GM21529 (cell line): Measurements from ENCODE around the gene ABCC12.

ENCODE experiments used
- ATAC-seq: cut with Tn5 transposase; IDR thresholded peaks from one replicate; pipeline ENCODE4 v1.9.1; 2021; ENCODE audit not compliant: unreplicated experiment

Gene ABCC12

DNA sequence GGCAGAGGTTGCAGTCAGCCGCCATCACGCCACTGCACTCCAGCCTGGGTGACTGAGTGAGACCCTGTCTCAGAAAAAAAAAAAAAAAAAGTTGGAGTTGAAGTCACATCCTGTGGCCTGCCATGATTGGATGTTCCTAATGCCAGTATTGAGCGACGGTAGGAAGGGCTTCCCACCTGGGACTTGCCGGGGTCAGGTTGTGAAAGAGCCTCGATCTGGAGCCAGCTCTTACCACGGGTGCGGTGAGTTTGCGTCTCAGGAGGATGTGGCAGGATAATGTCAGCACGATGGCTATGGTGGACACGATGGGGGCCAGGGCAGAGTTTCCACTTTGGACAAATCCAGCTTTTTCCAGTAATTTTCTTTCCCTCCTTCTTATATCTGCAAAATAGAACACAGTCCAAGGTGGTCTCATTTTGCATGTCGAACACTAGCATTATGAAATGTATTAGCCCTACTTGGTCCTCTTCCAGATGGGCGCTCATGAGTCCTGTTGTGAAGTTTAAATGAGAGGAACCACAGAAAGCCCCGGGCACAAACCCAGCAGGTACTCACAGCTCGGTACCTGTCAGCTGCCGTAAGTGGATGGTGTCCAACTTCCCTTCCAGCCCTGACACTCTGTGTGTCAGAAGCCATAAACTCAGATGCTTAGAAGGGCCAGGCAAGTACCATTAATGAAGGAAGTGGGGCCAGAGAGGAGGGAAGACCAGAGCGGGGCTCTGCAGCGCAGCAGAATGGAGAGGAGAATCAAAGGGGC, 22.2 kb downstream of the ABCC12 start:
- ATAC-seq, result no peak

DNA sequence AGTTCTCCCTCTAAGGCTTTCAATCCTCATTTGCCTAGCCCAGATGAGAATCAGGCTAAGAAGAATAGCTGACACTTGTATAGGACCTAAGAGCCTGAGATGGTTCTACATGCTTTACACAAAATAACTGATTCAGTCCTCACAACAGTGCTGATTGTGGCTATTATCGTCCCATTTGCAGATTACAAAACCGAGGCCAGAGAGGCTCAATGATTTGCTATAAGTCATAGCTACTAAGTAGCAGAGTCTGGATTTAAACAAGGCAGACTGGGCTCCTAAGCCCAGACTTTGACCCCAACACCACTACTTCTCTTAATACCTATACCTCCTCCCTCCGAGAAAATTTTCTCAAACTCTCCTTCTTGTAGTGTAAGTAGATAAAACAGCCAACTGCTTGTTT, 23.1 kb downstream of the ABCC12 start:
- no peak for ATAC-seq

DNA sequence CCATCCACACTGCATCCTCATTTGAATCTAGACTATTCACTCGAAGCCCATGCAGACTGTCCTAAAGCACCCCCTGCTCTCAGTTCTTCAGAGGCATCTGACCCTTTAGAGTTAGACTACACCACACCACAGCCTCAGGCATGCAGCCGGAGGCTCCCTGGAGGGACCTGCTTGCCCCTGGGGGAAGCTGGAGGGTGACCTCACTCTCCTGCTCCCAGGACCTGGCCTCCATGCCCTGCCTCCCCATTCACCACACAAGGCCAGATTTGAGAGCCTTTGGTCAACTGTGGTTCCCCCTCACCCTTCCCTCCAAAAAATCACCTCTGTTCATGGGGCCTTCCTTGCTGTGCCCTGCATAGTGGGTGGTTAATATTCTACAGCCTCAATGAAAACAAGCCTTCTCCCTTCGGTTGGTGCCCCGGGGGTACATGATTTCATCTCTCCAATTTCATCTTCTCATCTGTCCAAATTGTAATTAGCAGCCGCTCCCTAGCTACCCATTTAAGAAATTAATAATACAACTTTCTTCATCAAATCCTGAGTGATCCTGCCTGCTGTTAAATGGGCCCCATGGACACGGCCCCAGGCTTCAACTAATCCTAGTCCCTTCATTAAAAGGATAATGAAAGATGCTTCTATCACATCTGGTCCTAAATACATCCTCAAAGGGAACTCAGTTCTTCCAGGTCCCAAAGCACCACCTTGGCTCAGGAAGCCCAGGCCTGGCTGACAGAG, 24.4 kb downstream of the ABCC12 start:
- no peak for ATAC-seq

DNA sequence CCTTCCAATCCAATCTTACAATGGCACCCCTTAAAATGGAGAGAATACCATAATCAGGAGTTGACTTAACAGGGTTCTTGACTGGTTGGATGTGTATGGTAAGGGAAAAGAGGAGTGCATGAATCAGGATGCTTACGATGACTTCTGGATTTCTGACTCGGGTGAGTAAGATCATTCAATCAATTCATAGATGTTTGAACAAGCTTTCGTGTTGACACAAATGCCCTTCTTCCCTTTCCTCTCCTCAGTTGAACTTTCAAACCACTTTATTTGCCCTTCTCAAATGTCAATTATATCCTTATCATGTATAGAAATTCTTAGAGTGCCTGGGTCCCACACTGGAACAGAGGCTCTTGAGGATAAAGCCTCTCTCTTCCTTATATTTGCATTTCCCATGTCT, 25.9 kb downstream of the ABCC12 start:
- no peak for ATAC-seq

DNA sequence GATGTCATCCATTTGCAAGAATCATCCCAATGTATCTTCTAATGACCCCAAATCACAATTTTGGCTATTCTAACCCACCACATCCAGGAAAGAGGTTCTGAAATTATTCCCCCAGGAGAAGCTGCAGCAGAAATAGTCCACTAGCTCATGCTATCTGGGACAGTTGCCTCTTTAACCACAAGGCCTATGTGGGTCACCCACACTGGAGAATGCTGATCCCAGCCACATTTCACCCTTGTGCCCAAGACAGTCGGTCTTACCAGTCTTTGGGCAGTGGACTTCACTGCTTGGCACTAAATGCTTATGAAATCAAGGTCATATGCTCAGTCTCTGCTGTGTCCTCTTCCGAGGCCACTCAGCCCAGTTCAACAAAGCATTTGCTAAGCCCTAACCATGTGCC, 27.0 kb downstream of the ABCC12 start:
- no peak for ATAC-seq

DNA sequence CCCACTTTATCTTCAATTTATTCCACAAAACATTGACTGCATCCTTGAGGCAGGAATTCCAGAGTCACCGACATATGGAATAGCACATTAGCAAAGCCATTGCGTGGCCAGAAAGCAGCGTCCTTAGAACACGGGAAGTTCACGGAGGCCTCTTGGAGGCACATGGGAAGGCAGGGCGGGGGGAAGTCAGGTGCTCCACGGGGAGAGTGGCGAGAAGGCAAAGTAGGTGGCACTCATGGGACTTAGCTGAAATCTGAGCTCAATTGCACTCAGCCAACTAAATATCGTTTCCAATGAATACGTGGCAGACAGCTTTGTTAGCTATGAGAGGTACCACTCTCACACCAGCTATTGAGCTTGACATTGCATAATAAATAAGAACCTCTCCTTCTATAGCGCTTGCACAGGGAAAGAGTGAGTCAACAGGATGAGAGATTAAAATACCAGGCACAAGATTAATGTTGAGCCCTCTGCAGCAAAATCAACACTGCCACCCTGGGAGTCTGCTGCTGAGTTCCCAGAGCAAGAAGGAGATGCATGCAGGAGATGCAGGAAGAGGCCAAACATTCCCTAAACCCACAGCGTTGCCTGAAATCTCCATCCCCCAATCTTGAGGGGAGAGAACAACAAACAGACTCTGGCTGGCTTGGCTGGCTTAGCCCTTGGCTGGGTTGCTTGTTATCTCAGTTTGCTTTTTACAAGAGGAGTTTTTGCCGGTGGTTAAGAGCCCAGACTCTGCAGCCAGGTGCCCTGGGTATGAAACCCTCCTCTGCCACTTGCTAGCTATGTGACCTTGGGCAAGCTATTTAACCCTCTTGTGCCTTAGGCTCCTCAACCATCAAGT, 28.8 kb downstream of the ABCC12 start:
- no peak for ATAC-seq

DNA sequence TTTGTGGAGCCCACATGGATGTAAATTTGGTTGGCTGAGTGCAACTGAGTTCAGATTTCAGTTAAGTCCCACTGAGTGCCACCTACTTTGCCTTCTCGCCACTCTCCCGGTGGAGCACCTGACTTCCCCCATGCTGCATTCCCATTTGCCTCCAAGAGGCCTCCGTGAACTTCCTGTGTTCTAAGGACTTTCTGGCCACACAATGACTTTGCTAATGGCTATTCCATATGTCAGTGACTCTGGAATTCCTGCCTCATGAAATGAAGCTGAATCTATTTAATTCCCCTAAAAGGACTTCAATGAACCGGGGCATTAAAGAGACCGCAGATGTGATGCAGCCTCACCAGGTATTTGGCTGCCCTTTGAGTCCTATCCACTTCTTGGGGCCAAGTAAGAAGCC, 29.9 kb downstream of the ABCC12 start:
- no peak for ATAC-seq

DNA sequence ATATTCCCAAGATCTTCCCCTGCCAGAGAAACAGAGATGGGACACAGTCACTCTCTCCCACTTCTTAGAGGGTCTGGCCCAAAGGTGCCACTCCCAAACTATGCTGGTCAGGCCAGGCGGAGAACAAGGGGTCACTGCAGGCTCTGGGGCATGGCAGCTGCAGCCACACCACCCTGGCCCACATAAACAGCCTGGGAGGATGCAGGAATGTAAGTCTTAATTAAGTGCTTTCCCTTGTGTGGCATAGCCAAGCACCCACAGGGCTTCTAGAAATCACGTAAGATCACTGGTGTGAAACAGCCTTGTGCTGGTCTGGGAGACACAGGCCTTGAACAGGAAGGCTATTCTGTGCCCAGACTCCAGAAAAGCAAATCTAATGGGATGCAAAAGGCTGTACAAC, 31.5 kb downstream of the ABCC12 start:
- ATAC-seq, result no peak

DNA sequence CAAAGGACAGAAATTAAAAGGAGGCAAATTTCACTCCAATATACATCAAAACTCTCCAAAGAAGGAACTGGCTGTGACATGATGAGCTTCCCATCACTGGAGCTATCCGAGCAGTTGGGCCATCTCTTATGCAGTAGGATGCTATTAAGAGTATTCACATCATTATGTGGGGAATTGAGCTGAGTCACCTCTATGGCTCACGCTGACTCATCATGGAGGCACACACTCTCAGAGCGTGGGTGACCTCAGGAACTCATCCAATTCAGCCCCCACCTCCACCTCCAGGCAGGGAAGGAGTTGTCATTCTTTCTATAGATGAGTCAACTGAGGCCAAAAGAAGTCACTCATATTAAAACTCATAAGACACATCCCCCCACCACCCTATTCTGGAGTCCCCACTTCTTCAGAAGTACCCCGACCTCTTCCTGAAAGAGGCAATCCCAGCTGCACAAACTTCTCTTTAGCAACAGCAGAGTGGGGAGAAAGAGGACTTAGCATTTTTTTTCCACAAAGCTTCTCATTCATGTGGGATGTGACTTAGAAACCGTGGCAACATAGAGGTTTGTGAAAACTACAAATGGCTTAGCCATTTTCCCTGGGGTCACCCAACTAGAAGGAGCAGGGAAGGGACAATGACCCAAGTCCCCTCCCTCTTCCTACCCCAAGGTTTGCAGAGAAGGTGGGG, 32.5 kb downstream of the ABCC12 start:
- ATAC-seq, result peak; percentile 84

DNA sequence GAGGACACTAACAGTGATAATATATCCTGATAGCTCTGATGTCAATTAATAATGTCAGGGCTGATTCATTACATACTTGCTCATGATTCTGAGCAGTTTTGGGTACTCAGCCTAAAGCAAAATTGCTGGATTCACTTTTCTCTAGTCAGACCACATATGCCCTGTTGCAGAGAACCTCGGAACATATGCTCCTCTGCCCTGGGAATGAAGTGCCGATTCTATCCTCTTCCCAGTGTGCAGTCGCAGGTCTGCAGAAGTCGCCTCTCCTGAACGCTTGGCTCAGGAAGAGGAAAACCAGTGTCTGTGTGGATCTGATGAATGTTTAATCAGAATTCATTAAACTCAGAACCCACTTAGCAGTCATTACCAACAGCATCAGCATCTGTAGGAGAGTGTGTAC, 34.5 kb downstream of the ABCC12 start:
- ATAC-seq, result no peak

DNA sequence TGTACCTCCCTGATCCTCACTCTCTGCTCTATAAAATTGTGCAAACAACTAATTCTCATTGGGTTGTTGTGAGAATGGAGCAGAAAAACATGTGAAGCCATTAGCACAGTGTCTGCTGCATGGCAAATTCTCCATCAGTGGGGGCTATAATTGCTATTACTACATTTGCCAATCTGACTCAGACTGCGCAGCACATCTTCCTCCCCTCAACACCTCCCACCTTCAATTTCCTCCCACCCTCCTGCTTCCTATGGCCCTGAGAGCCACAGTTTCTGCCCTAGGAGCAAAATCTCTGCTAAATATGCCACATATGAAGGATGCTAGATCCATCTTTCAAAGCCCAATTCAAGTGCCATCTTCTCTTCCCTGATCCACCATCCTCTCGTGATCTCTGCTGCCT, 37.0 kb downstream of the ABCC12 start:
- ATAC-seq, result no peak

DNA sequence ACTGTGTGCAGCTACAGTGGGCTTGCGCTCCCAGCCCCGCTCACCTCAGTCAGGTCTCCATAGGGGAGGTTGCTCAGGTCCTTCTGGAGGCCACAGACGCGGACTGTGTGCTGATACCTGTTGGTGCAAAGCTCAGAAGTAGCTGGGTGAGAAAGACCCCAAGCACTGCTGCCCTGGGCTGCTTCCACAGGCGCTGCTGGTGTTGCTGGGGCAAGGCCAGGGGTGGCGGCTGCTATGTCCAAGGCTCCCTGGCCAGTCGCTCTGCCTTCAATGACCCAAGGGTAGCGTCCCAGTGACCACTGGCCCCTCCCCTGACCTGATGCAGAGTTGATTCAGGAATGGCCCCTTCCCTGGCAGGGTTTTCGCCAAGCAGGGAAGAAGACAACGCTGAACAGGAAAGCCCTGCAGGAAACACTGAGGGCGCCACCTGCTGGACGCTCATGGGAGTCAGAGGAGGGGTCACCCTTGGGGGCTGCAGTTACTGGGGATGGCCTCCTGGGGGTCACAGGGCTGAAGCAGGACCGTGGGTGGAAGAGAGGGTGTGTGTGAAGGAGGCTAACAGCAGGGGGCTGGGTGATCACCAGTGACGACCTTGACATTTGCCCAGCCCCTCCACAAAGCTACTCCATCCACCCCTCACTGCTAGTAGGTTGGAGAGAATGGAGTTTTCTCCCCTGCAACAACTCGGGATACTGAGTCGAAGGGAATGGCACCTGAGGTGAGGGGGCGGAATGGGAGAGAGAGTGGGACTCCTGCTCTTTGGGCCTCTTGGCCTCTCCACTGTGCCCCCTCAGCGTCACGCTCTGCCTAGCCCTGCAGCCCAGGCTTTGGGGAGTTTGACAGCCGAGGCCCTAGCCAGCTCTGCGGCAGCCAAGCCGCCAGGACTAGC, 38.3 kb downstream of the ABCC12 start:
- ATAC-seq, result peak; percentile 67

DNA sequence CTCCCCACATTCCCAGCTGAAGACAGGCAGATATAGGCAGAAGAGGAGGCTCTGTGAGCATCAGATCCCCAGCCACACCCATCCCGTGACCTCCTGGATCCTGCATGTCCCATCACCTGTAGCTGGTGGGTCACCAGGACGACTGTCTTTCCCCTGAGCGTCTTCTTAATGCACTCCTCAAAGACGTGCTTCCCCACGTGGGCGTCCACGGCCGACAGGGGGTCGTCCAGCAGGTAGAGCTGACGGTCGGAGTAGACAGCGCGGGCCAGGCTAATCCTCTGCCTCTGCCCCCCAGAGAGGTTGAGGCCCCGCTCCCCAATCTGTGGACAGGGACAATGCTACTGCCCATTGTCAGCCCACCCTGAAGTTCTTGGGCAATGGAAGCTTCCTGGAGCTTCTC, 40.5 kb downstream of the ABCC12 start:
- ATAC-seq, result no peak

DNA sequence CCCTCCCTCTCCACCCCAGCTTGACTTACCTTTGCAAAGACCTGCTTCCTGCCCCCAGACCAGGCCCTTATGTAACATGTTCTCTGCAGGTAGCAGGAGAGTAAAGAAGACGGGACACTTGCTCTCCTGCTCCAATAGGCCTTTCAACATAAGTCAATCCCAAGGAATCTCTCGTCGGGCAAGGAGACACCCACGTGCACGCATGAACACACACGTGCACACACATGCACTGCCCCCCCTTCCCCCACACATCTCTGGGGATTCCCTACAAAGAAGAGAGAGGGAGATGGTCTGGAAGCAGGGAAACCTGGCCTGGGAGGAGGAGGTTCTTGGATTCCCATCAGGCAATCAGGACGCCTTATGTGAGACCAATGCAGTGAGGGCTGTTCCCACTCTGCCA, 41.4 kb downstream of the ABCC12 start:
- ATAC-seq, result no peak

DNA sequence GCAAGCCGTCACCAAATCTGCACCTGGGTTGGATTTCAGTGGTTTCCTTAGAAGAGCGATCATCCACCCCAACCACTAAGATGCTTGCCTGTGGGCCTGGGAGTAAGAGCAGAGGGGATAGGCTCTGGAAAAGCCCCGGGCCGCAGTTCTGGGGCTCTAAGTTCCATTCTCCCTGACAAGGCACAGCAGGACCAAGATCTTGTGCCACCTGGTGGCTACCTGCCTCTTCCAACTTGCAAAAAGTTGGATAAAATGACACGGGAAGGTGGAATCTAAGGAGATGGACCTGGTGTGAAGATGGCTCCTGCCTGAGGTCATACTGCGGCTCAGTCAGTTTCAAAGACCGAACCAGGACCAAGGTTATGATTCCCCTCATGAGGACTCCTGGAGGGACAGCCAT, 42.3 kb downstream of the ABCC12 start:
- no peak for ATAC-seq

DNA sequence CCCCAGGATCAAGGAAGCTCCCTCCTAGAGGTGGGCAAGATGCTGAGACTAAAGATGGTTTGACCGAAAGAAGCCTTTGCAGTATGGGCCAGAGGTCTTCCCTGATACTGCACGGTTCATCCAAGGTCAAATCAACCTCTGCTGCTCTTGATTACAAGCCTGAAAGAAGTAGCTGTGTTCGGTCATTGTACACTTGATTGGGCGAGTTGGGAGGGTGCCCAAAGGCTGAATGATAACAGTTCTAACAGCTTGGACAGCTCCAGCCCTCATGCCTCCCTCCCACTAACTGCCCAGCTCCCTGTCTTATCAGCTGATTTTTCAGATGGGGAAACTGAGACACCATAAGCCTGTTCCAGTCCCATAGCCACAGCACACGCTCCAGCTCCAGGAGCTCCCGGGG, 42.8 kb downstream of the ABCC12 start:
- no peak for ATAC-seq

DNA sequence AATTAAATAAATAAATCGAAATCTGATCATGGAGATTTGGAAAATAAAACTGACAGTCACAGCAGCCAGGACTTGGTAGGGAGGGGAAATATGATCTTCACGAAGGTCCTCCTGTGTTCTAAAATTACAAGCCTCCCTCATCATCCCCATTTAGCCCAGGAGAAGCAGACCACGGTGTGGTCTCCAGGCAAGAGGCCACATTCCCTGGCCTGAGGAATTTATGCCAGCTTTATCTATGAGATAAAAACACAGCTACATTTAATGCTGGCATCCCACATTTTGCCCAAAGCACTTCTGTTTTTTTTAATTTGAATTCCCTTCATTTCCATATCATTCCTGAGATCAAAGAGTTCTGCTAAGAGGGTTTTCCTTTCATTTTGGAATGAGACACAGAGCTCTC, 43.2 kb downstream of the ABCC12 start:
- ATAC-seq, result no peak

DNA sequence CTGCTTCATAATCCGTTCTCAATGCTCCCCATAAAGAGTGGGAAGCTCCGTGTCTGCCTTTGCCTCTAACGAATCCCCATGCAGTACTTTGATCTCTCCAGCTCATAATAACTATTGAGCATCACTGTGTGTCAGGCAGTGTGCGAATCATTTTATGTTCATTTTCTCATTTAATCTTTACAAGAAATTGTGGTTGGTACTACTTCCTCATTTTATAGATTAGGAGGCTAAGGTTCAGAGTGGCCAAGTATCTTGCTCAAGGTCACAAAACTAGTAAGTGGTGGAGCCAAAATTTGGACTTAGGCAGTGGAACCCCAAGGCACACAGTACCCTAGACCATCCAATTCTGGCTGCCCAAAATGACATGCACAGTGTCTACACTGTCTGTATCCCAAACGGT, 44.8 kb downstream of the ABCC12 start:
- ATAC-seq, result no peak

DNA sequence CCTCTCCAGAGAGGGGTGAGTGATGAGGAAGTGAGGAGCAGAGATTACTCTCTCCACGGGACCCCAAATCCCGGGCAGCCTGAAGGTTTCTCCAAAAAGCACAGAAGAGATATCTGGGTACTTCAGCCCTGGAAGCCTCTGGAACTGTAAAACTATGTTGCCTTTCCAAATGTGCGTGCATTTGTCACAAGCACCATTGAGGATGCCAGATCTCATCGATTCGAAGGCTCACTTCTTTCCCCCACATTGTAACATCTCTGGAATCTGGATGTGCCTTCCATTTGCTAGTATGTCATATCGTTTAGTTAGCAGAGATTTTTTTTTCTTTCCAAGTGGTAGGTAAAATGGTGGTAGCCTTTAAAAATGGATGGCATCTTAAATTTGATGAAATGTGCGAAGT, 45.8 kb downstream of the ABCC12 start:
- ATAC-seq, result no peak

DNA sequence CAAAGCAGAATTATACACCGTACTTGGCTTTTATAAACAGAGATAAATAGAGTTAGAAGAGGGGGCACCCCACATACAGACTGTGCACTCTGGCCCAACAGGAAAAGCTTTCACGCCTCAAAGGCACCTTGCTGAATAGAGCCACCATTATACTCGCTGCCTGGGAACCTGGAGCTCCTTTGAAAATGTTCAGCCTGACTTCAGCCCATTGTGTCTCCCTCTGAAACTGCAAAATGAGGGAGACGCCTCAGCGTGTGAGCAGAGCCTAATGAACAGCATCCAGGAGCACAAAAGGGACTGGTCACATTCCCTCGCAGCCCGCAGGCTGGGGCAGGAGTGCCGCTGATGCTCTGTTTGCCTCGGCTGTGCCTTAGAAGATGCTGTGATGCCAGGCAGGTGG, 46.3 kb downstream of the ABCC12 start:
- no peak for ATAC-seq
